22Rv1 (cell line): Measurements from ENCODE around the gene PUDP.

ENCODE experiments used
- CTCF ChIP-seq: fragments of 450-650 bp; IDR thresholded peaks from 2 replicates; pipeline ENCODE4 v1.5.1; 2017; ENCODE audit warnings: mild to moderate bottlenecking
- ZFX ChIP-seq: fragments of 450-650 bp; IDR thresholded peaks from 2 replicates; pipeline ENCODE4 v1.6.1; 2017; ENCODE audit warnings: antibody characterized with exemption, borderline replicate concordance

DNA sequence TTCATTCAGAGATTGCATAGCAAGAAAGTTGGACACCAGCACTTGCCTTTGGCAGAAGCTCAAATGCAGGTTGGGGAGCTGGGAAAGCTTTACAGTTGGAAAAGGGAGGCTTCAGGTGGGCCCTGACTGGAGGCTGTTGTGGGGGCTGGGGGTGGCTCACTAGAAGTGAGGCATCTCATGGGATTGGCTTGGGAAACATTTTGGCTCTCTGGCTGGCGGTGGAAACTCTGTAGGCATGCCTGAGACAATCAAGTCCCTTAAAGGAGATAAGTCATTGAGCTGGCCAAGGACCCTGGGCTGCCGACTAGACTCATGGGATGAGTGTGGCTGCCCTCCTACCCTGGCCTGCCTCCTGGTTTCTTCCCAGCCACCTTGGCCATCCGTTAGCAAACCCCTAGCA, 31.9 kb downstream of the PUDP start:
- TF ChIP-seq CTCF (no peak), ZFX (no peak)
